Smooth muscle cell (in vitro differentiated cells): ENCODE measurements around the gene ERAL1. TPM values are rescaled to one million over a fixed set of nuclear protein-coding genes. Genes with fewer than 3 reads are reported as not detected.
"Not testable (repeated sequence)": the region's sequence is repeated elsewhere in the genome, so short reads cannot be mapped to it uniquely, and the experiment has no call there.

Experiments used
- DNase-seq: peaks from one replicate; lab custom pipeline; 2025; ENCODE audit not compliant: unreplicated experiment; lab: John Stamatoyannopoulos, UW
- H2AFZ ChIP-seq: fragments of 200-600 bp; sonication (generic); 2 replicates; pipeline ENCODE4 v1.6.0; 2016; ENCODE audit warnings: antibody characterized with exemption, low read depth, mild to moderate bottlenecking
- H3F3A ChIP-seq: fragments of 200-600 bp; sonication (generic); 2 replicates; pipeline ENCODE4 v1.6.0; 2017; ENCODE audit warnings: antibody characterized with exemption, low read depth
- H3K27ac ChIP-seq: fragments of 200-600 bp; sonication (generic); 2 replicates; pipeline ENCODE4 v1.5.1; 2016; ENCODE audit warnings: low read depth, mild to moderate bottlenecking
- H3K27me3 ChIP-seq: fragments of 200-600 bp; sonication (generic); 2 replicates; pipeline ENCODE4 v1.6.1; 2016; ENCODE audit warnings: low read depth, mild to moderate bottlenecking
- H3K36me3 ChIP-seq: fragments of 200-600 bp; sonication (generic); 2 replicates; pipeline ENCODE4 v1.5.1; 2016; ENCODE audit warnings: low read depth
- H3K4me1 ChIP-seq: fragments of 200-600 bp; sonication (generic); 2 replicates; pipeline ENCODE4 v1.5.1; 2016; ENCODE audit warnings: low read depth
- H3K4me2 ChIP-seq: fragments of 200-600 bp; sonication (generic); 2 replicates; pipeline ENCODE4 v1.6.0; 2016; ENCODE audit warnings: mild to moderate bottlenecking
- H3K4me3 ChIP-seq: fragments of 200-600 bp; sonication (generic); 2 replicates; pipeline ENCODE4 v1.5.1; 2016; ENCODE audit warnings: mild to moderate bottlenecking
- H3K79me2 ChIP-seq: fragments of 200-600 bp; sonication (generic); 2 replicates; pipeline ENCODE4 v1.6.0; 2016; ENCODE audit warnings: low read depth, mild to moderate bottlenecking
- H3K9ac ChIP-seq: fragments of 200-600 bp; sonication (generic); 2 replicates; pipeline ENCODE4 v1.6.0; 2016; ENCODE audit warnings: low read depth
- H3K9me3 ChIP-seq: fragments of 200-600 bp; sonication (generic); replicated peaks from 2 replicates; pipeline ENCODE4 v1.5.1; 2016; ENCODE audit warnings: low read depth
- H4K20me1 ChIP-seq: fragments of 200-600 bp; sonication (generic); 2 replicates; pipeline ENCODE4 v1.6.0; 2016; ENCODE audit warnings: low read depth
- CTCF ChIP-seq: fragments of 200-600 bp; sonication (generic); IDR thresholded peaks from 2 replicates; pipeline ENCODE4 v1.5.1; 2017; ENCODE audit warnings: borderline replicate concordance, mild to moderate bottlenecking, antibody characterized with exemption; ENCODE audit not compliant: insufficient read depth, poor library complexity, severe bottlenecking
- WGBS: methylation state at CpG from one replicate; pipeline ENCODE4 v1.1.7; 2016; ENCODE audit warnings: low lambda C conversion rate; 5-methylcytosine and 5-hydroxymethylcytosine counted together
- polyA plus RNA-seq: library from polyadenylated mRNA; unstranded; fragments of >200 nt; fragmentation: Nextera tagmentation; extraction: Ambion mirVana; gene quantifications from 2 replicates; pipeline ENCODE4 v1.2.1, GENCODE V29; 2016
- total RNA-seq: library from RNA; depleted of rRNA; stranded (reverse); fragments of >200 nt; gene quantifications from 2 replicates; pipeline ENCODE4 v1.2.3, GENCODE V29; 2014

Gene ERAL1
- total and polyA plus RNA-seq, 2 experiments from 2014 or later = 30.0 to 59.3 TPM

DNA sequence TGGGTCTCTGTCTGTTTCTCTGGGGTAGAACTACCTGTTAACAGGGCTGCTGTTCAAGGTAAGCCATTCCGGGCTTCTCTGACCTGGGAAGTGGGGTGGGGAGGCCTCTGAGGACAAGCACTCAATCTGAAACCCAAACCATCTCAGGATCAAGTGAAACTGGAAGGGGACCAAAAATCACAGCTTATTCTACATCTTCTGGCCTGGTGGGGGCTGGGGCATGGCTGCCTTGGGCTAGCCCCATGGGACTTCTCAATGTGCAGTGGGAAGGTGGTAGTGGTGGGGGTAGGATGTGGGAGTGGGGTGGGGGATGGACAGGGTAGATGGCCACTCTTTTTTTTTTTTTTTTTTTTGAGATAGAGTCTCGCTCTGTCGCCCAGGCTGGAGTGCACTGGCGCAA lies 37.2 kb downstream of the ERAL1 start:
- Histone ChIP-seq H4K20me1 (peaks cover 11% of the 10 kb centered on the region), H3F3A (peaks cover 10% of the 10 kb centered on the region), H3K4me1 (peaks cover 8% of the 10 kb centered on the region), H3K79me2 (peaks cover 19% of the 10 kb centered on the region), H3K4me2 (no peak overlapping the region), H3K36me3 (no peaks in the 10 kb centered on the region), H3K9ac (no peak overlapping the region), H3K4me3 (no peak overlapping the region), H3K27me3 (no peaks in the 10 kb centered on the region), H2AFZ (no peak overlapping the region), H3K27ac (no peak overlapping the region), H3K9me3 (no peaks in the 10 kb centered on the region)
- 100% methylated on average over 3 of the region's 4 CpGs for WGBS
- TF ChIP-seq CTCF = no peak
- DNase-seq = no peak

DNA sequence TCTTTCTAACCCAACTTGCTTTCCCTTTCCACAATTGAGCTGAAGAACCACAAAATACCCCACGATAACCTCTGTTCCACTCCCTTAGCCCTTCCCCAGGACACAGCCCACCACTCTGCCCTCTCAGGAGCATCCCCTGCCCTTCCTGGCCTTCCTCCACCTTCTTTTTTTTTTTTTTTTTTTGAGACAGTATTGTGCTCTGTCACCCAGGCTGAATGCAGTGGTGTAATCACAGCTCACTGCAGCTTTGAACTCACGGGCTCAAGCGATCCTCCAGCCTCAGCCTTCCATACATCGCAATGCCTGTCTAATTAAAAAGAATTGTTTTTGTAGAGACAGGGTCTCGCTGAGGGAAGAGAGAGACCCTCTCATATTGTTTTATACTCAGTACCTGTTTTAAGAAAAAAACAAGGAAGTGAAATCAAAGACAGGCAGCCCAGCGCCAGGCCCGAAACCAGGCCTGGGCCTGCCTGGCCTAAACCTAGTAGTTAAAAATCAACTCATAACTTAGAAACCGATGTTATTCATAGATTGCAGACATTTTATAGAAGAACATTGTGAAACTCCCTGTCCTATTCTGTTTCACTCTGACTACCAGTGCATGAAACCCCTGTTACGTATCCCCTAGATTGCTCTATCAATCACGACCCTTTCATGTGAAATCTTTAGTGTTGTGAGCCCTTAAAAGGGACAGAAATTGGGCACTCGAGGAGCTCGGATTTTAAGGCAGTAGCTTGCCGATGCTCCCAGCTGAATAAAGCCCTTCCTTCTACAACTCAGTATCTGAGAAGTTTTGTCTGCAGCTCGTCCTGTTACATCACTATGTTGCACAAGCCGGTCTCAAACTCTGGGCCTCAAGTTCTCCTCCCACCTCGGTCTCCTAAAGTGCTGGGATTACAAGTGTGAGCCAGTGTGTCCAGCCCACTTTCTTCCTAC lies 38.7 kb downstream of the ERAL1 start:
- H3K27ac ChIP-seq, H3K4me3 ChIP-seq, H3K4me2 ChIP-seq, DNase-seq, H2AFZ ChIP-seq, H3K9ac ChIP-seq, H3K9me3 ChIP-seq, H3K27me3 ChIP-seq, H3K36me3 ChIP-seq: not testable (repeated sequence)
- H3F3A ChIP-seq = peaks cover 16% of the 10 kb centered on the region
- peaks cover 19% of the 10 kb centered on the region for H3K79me2 ChIP-seq
- H3K4me1 ChIP-seq = peaks cover 13% of the 10 kb centered on the region
- WGBS = 84% methylated on average over 16 of the region's 16 CpGs
- H4K20me1 ChIP-seq = peaks cover 11% of the 10 kb centered on the region

DNA sequence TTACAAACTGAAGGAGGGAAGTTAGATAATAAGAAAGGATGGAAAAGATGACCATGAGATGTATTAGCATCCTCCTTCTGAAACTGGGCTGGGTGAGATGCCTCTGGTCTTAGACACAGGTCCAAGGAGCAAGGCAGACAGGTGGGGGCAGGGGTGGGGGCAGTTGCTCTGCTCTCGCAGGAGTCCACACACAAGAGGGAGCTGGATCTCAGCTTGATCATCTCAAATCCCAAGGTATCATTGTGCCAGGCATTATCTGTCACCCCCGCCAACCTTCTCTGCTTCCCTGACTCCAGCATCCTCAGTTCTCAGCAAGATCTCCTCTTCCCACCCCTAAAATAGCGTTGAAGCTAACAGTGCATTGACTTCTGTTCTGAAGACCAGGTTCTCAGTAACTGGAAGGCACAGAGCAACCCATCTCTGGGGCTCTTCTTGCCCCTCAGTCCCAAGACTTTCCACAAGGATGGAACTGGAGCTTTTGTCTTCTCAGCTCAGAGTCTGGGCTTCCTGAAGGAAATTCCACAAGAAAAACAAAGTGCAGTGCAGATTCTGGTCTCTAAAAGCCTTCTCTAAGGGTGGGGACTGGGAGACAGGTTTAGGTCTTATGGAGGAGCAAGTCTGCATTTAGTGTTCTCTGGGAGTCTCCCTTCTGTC lies 41.1 kb downstream of the ERAL1 start:
- peak overlapping the region; percentile 94 for H3K4me3 ChIP-seq
- H3K9me3 ChIP-seq = no peaks in the 10 kb centered on the region
- peaks cover 13% of the 10 kb centered on the region for H3K4me1 ChIP-seq
- DNase-seq = no peak
- no peak for TF ChIP-seq CTCF
- H3K79me2 ChIP-seq = peaks cover 19% of the 10 kb centered on the region
- H3K4me2 ChIP-seq = peak overlapping the region; percentile 99
- no peak overlapping the region for H3K27ac ChIP-seq
- no peak overlapping the region for H3K9ac ChIP-seq
- no peak overlapping the region for H2AFZ ChIP-seq
- no peaks in the 10 kb centered on the region for H3K27me3 ChIP-seq
- WGBS = 69% methylated on average over 3 of the region's 3 CpGs
- H3F3A ChIP-seq = peaks cover 16% of the 10 kb centered on the region
- peaks cover 11% of the 10 kb centered on the region for H4K20me1 ChIP-seq
- H3K36me3 ChIP-seq = no peaks in the 10 kb centered on the region

GRCh38 chr17:28896491-28896883 lies 41.7 kb downstream of the ERAL1 start:
- no peak for TF ChIP-seq CTCF
- Histone ChIP-seq H3K36me3 (no peaks in the 10 kb centered on the region), H3K9ac (no peak overlapping the region), H4K20me1 (peaks cover 11% of the 10 kb centered on the region), H3K79me2 (peaks cover 19% of the 10 kb centered on the region), H3F3A (peaks cover 16% of the 10 kb centered on the region), H3K4me3 (peak overlapping the region; percentile 94), H2AFZ (no peak overlapping the region), H3K9me3 (no peaks in the 10 kb centered on the region), H3K4me2 (peak overlapping the region; percentile 99), H3K27me3 (no peaks in the 10 kb centered on the region), H3K4me1 (peaks cover 13% of the 10 kb centered on the region), H3K27ac (no peak overlapping the region)
- DNase-seq = no peak
- 9% methylated on average over 5 of the region's 5 CpGs for WGBS
